Measurements from ENCODE around the gene MYO19.

DNA sequence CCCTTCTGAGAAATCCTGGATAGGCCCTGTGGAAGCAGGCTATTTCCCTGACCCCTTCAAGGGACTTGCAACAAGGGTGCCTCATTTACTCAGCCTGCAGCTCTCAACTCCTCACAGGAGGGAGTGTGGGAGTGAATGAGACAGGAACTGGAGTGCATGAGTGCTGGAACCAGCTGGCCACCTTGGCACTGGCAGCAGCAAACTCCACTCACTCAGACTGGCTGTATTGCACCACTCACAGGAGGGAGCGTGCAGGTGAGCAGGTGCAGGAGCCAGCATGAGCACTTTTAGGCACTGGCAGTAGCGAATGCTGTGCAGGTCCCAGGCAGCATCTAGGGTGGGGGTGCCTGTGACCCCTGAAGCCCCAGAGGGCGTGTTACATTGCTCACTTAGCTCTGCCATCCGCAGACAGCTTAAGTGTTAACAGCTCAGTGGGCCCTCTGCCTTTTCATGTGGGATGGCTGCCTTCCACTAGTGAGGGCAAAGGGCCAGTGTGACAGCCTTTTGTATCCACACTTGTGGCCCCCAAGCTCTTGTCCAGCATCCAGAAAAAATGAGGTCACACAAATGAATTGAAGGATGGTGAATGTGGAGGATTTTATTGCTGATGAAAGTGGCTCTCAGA, 59.2 kb downstream of the MYO19 start:
- TF ChIP-seq, protein P1, sequence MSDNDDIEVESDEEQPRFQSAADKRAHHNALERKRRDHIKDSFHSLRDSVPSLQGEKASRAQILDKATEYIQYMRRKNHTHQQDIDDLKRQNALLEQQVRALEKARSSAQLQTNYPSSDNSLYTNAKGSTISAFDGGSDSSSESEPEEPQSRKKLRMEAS (IDR thresholded peaks at IDR 0.05): no peak
- TF ChIP-seq, protein P2, sequence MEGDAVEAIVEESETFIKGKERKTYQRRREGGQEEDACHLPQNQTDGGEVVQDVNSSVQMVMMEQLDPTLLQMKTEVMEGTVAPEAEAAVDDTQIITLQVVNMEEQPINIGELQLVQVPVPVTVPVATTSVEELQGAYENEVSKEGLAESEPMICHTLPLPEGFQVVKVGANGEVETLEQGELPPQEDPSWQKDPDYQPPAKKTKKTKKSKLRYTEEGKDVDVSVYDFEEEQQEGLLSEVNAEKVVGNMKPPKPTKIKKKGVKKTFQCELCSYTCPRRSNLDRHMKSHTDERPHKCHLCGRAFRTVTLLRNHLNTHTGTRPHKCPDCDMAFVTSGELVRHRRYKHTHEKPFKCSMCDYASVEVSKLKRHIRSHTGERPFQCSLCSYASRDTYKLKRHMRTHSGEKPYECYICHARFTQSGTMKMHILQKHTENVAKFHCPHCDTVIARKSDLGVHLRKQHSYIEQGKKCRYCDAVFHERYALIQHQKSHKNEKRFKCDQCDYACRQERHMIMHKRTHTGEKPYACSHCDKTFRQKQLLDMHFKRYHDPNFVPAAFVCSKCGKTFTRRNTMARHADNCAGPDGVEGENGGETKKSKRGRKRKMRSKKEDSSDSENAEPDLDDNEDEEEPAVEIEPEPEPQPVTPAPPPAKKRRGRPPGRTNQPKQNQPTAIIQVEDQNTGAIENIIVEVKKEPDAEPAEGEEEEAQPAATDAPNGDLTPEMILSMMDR (IDR thresholded peaks at IDR 0.05; ENCODE audit: low read depth, low read length, missing input control): no peak
- TF ChIP-seq SP1 (IDR thresholded peaks at IDR 0.05) (no peak), YY1 (IDR thresholded peaks at IDR 0.05) (no peak), JUND (IDR thresholded peaks at IDR 0.05) (no peak)
